Gastroesophageal sphincter (tissue), 4 donors: ENCODE results near the gene ZNF337. TPM values are rescaled to one million over a fixed set of nuclear protein-coding genes. Genes with fewer than 3 reads are reported as not detected.
"Not testable (repeated sequence)": the region's sequence is repeated elsewhere in the genome, so short reads cannot be mapped to it uniquely, and the experiment has no call there.

ENCODE experiments used
- ATAC-seq: fragments of 150-250 bp; one replicate; pipeline ENCODE4 v1.9.1; 2016; ENCODE audit warnings: mild to moderate bottlenecking, moderate library complexity
- H3K27ac ChIP-seq, 4 donors: fragments of 200-600 bp; sonication (generic) in 3 of 4; 1 replicate in 3 of 4; 2 replicates in 1 of 4; pipeline ENCODE4 v1.5.1; 2016 to 2019
- H3K27me3 ChIP-seq: fragments of 200-600 bp; sonication (generic); one replicate; pipeline ENCODE4 v1.5.1; 2019
- H3K36me3 ChIP-seq, 2 donors: fragments of 200-600 bp; sonication (generic); one replicate each; pipeline ENCODE4 v1.5.1; 2019; ENCODE audit warnings: control low read depth in 1 of 2
- H3K4me1 ChIP-seq, 3 donors: fragments of 200-600 bp; sonication (generic); 1 replicate in 2 of 3; 2 replicates in 1 of 3; pipeline ENCODE4 v1.5.1; 2016 to 2019; ENCODE audit warnings: control low read depth in 2 of 3
- H3K4me3 ChIP-seq, 2 donors: fragments of 200-600 bp; sonication (generic); one replicate each; pipeline ENCODE4 v1.5.1; 2019; ENCODE audit warnings: mild to moderate bottlenecking in 1 of 2, moderate library complexity in 1 of 2
- H3K9me3 ChIP-seq, 3 donors: fragments of 200-600 bp; sonication (generic); one replicate each; pipeline ENCODE4 v1.5.1; 2017 to 2019; ENCODE audit warnings: control low read depth in 2 of 3
- CTCF ChIP-seq, 4 experiments: fragments of 200-600 bp in 2 of 4; fragments of 450-650 bp in 2 of 4; sonication (generic) in 1 of 4; IDR thresholded peaks; one replicate each; pipeline ENCODE4 v1.5.1; 2017 to 2019; ENCODE audit warnings: antibody characterized with exemption in 4 of 4, mild to moderate bottlenecking in 2 of 4, moderate library complexity in 2 of 4
- EP300 ChIP-seq: sonication (generic); formaldehyde crosslinking; IDR thresholded peaks from one replicate; pipeline ENCODE4 v1.6.1; 2017; ENCODE audit warnings: antibody characterized with exemption, mild to moderate bottlenecking
- POLR2A ChIP-seq, 2 donors: fragments of 450-650 bp; IDR thresholded peaks; one replicate each; pipeline ENCODE4 v1.6.1; 2017; ENCODE audit warnings: antibody characterized with exemption in 2 of 2, mild to moderate bottlenecking in 2 of 2, moderate library complexity in 1 of 2
- POLR2AphosphoS5 ChIP-seq: sonication (generic); formaldehyde crosslinking; IDR thresholded peaks from one replicate; pipeline ENCODE4 v1.6.1; 2017; ENCODE audit warnings: antibody characterized with exemption
- WGBS, 2 donors: methylation state at CpG; one replicate each; pipeline ENCODE4 v1.1.5; 2018; ENCODE audit warnings: low coverage in 1 of 2; 5-methylcytosine and 5-hydroxymethylcytosine counted together
- total RNA-seq, 4 donors: library from RNA; depleted of rRNA; stranded (reverse); fragments of >200 nt; gene quantifications; one replicate each; pipeline ENCODE4 v1.1.0, GENCODE V29; 2016

ZNF337 gene
- total RNA-seq, 4 donors from 2014 or later: 14.9 to 23.3 (median 18.7) TPM

GRCh38 chr20:25685276-25686080 is 11.2 kb downstream of the ZNF337 start:
- 90 to 96% methylated on average over 3 to 4 of the region's 9 CpGs for WGBS, 2 donors
- TF ChIP-seq POLR2A (IDR thresholded peaks at IDR 0.05) (no peak), CTCF (IDR thresholded peaks at IDR 0.05) (no peak), POLR2AphosphoS5 (no peak), EP300 (no peak)
- Histone ChIP-seq H3K9me3 (no peaks in the 10 kb centered on the region), H3K4me1 (peaks cover 0 to 6% (median 0%) of the 10 kb centered on the region in 3 donors), H3K27ac (no peak overlapping the region), H3K27me3 (no peaks in the 10 kb centered on the region), H3K4me3 (no peak overlapping the region), H3K36me3 (peaks cover 0 to 54% of the 10 kb centered on the region in 2 donors)
- no peak for ATAC-seq

GRCh38 chr20:25683826-25684225 is 12.8 kb downstream of the ZNF337 start:
- H3K4me1 ChIP-seq, H3K9me3 ChIP-seq, ATAC-seq, H3K27me3 ChIP-seq, H3K4me3 ChIP-seq, H3K27ac ChIP-seq: not testable (repeated sequence)
- 95% methylated on average over 3 of the region's 3 CpGs; no CpG with 5 or more reads in 1 of the 2 donors for WGBS, 2 donors
- peaks cover 0 to 64% of the 10 kb centered on the region in 2 donors for H3K36me3 ChIP-seq

- no peaks in the 10 kb centered on the region for H3K9me3 ChIP-seq
- no peak for TF ChIP-seq EP300
- TF ChIP-seq CTCF (IDR thresholded peaks at IDR 0.05): no peak
- TF ChIP-seq POLR2AphosphoS5: no peak
- TF ChIP-seq POLR2A (IDR thresholded peaks at IDR 0.05): no peak
- no peaks in the 10 kb centered on the region for H3K27me3 ChIP-seq
- WGBS, 2 donors: 100% methylated on average over 1 to 2 of the region's 2 CpGs
- H3K27ac ChIP-seq: no peak overlapping the region
- peaks cover 0 to 72% of the 10 kb centered on the region in 2 donors for H3K36me3 ChIP-seq
- no peak for ATAC-seq
- H3K4me3 ChIP-seq: no peak overlapping the region
- H3K4me1 ChIP-seq: no peaks in the 10 kb centered on the region
Observed at GRCh38 chr20:25683050-25683449, 13.6 kb downstream of the ZNF337 start.

GRCh38 chr20:25676164-25676809 is 20.4 kb downstream of the ZNF337 start:
- Histone ChIP-seq H3K4me1 (no peaks in the 10 kb centered on the region), H3K36me3 (peaks cover 0 to 82% of the 10 kb centered on the region in 2 donors), H3K4me3 (no peak overlapping the region), H3K27ac (no peak overlapping the region), H3K9me3 (no peaks in the 10 kb centered on the region), H3K27me3 (no peaks in the 10 kb centered on the region)
- TF ChIP-seq EP300 (no peak), CTCF (IDR thresholded peaks at IDR 0.05) (no peak), POLR2A (IDR thresholded peaks at IDR 0.05) (no peak), POLR2AphosphoS5 (no peak)
- 96 to 100% methylated on average over 1 to 2 of the region's 10 CpGs for WGBS, 2 donors
- no peak for ATAC-seq

- no peaks in the 10 kb centered on the region for H3K9me3 ChIP-seq
- H3K27me3 ChIP-seq: no peaks in the 10 kb centered on the region
- no peaks in the 10 kb centered on the region for H3K4me1 ChIP-seq
- TF ChIP-seq CTCF (IDR thresholded peaks at IDR 0.05) (no peak), POLR2A (IDR thresholded peaks at IDR 0.05) (no peak), POLR2AphosphoS5 (no peak), EP300 (no peak)
- H3K36me3 ChIP-seq: peaks cover 0 to 74% of the 10 kb centered on the region in 2 donors
- 70 to 88% methylated on average over 2 to 4 of the region's 6 CpGs for WGBS, 2 donors
- no peak overlapping the region for H3K27ac ChIP-seq
- no peak for ATAC-seq
- no peak overlapping the region for H3K4me3 ChIP-seq
Observed at GRCh38 chr20:25675161-25675560, 21.5 kb downstream of the ZNF337 start.
